Activated CD4-positive, alpha-beta T cell treated with anti-CD3 and anti-CD28 coated beads for 36 hours (primary cell): ENCODE data around the gene ST6GALNAC3. TPM values are rescaled to one million over a fixed set of nuclear protein-coding genes. Genes with fewer than 3 reads are reported as not detected.

Experiments used
- ATAC-seq: fragments of 200-7000 bp; cut with Tn5 transposase; one replicate; pipeline ENCODE4 v1.10.0; 2021; ENCODE audit warnings: mild to moderate bottlenecking, moderate library complexity
- CTCF ChIA-PET: fragments of 350-600 bp; sonication (Branson Sonifier 250); formaldehyde crosslinking; loops from one replicate; lab custom pipeline; 2021; ENCODE audit warnings: antibody characterized with exemption; lab: Charles Lee
- POLR2A ChIA-PET: fragments of 350-600 bp; sonication (Branson Sonifier 250); formaldehyde crosslinking; loops from one replicate; lab custom pipeline; 2021; ENCODE audit warnings: antibody characterized with exemption, inconsistent platforms; lab: Charles Lee
- DNase-seq: peaks from one replicate; pipeline ENCODE4 v3.0.0-alpha.2; 2020
- H3K27ac Mint-ChIP-seq: one replicate; pipeline ENCODE4 v1.8.0; 2021; ENCODE audit warnings: mixed read lengths
- H3K27me3 Mint-ChIP-seq: one replicate; pipeline ENCODE4 v1.8.0; 2021; ENCODE audit warnings: mixed read lengths
- H3K36me3 Mint-ChIP-seq: one replicate; pipeline ENCODE4 v1.8.0; 2021; ENCODE audit warnings: low read depth, mixed read lengths
- H3K4me1 Mint-ChIP-seq: one replicate; pipeline ENCODE4 v1.8.0; 2021; ENCODE audit warnings: mixed read lengths
- H3K4me3 Mint-ChIP-seq: one replicate; pipeline ENCODE4 v1.8.0; 2021; ENCODE audit warnings: mild to moderate bottlenecking, moderate library complexity, mixed read lengths
- H3K9me3 Mint-ChIP-seq: one replicate; pipeline ENCODE4 v1.8.0; 2021; ENCODE audit warnings: low read depth, mixed read lengths
- intact Hi-C, 2 experiments: fragments of 100-400 bp; cut with DNase I in 1 of 2; cut with micrococcal nuclease in 1 of 2; formaldehyde crosslinking; loops; one replicate each; pipeline versions ENCODE4 v1.14.2 to v1.15.1; 2022 to 2024; cut with DNase I, micrococcal nuclease
- total RNA-seq, 2 experiments: library from RNA; stranded (reverse); gene quantifications; one replicate each; pipeline ENCODE4 v1.2.3, GENCODE V29; 2021

The ST6GALNAC3 gene
- total RNA-seq, 2 experiments from 2014 or later, result 0.73 to 1.1 TPM

- no peaks in the 10 kb centered on the region for H3K27me3 Mint-ChIP-seq
- DNase-seq (no peak), ATAC-seq (peak; percentile 81)
- intact Hi-C loops, result loop anchor here (1.0 to 10.0 kb wide), 2 partner anchors 9 to 113 kb away; no protein-coding TSS in a partner anchor
- H3K36me3 Mint-ChIP-seq, result no peaks in the 10 kb centered on the region
- peak overlapping the region; percentile 68 for H3K27ac Mint-ChIP-seq
- peaks cover 50% of the 10 kb centered on the region for H3K4me1 Mint-ChIP-seq
- POLR2A ChIA-PET, result no interaction called here
- H3K9me3 Mint-ChIP-seq, result no peaks in the 10 kb centered on the region
- H3K4me3 Mint-ChIP-seq, result no peak overlapping the region
- CTCF ChIA-PET, result interaction anchor here (1.1 to 1.3 kb wide), 2 partner anchors 10 to 13 kb away, joined by 3 to 4 read pairs; no protein-coding TSS in a partner anchor
Measured at GRCh38 chr1:76267631-76268030, 193.1 kb downstream of the ST6GALNAC3 start.

GRCh38 chr1:76268341-76268740 is 193.8 kb downstream of the ST6GALNAC3 start:
- peaks cover 51% of the 10 kb centered on the region for H3K4me1 Mint-ChIP-seq
- no peaks in the 10 kb centered on the region for H3K27me3 Mint-ChIP-seq
- intact Hi-C loops, result loop anchor here in 1 of 2 experiments (10.0 kb wide), 1 partner anchor 114 kb away; no protein-coding TSS in a partner anchor
- DNase-seq (no peak), ATAC-seq (no peak)
- H3K9me3 Mint-ChIP-seq, result no peaks in the 10 kb centered on the region
- no peak overlapping the region for H3K4me3 Mint-ChIP-seq
- no peaks in the 10 kb centered on the region for H3K36me3 Mint-ChIP-seq
- peak overlapping the region; percentile 69 for H3K27ac Mint-ChIP-seq
- POLR2A ChIA-PET, result no interaction called here
- CTCF ChIA-PET, result interaction anchor here (1.1 to 1.3 kb wide), 2 partner anchors 11 to 14 kb away, joined by 3 to 4 read pairs; no protein-coding TSS in a partner anchor

- H3K4me3 Mint-ChIP-seq, result no peak overlapping the region
- CTCF ChIA-PET, result no interaction called here
Measured at GRCh38 chr1:76269155-76269554, 194.6 kb downstream of the ST6GALNAC3 start.

GRCh38 chr1:76274302-76274701 is 199.8 kb downstream of the ST6GALNAC3 start:
- ATAC-seq (no peak), DNase-seq (no peak)
- ChIA-PET CTCF (no interaction called here), POLR2A (no interaction called here)
- intact Hi-C loops, result no loop called here
- peaks cover 22% of the 10 kb centered on the region for H3K4me1 Mint-ChIP-seq
- no peaks in the 10 kb centered on the region for H3K36me3 Mint-ChIP-seq
- H3K27me3 Mint-ChIP-seq, result no peaks in the 10 kb centered on the region
- no peak overlapping the region for H3K4me3 Mint-ChIP-seq
- no peaks in the 10 kb centered on the region for H3K9me3 Mint-ChIP-seq
- no peak overlapping the region for H3K27ac Mint-ChIP-seq

More at GRCh38 chr1:76269155-76269554, 194.6 kb downstream of the ST6GALNAC3 start:
- H3K27ac Mint-ChIP-seq, result peak overlapping the region; percentile 69
- intact Hi-C loops, result loop anchor here in 1 of 2 experiments (10.0 kb wide), 1 partner anchor 114 kb away; no protein-coding TSS in a partner anchor
- DNase-seq (no peak), ATAC-seq (peak; percentile 70)
- H3K27me3 Mint-ChIP-seq, result no peaks in the 10 kb centered on the region
- POLR2A ChIA-PET, result no interaction called here
- peaks cover 51% of the 10 kb centered on the region for H3K4me1 Mint-ChIP-seq
- H3K36me3 Mint-ChIP-seq, result no peaks in the 10 kb centered on the region
- no peaks in the 10 kb centered on the region for H3K9me3 Mint-ChIP-seq

- Mint-ChIP-seq H3K4me3 (no peak overlapping the region), H3K27me3 (no peaks in the 10 kb centered on the region), H3K36me3 (no peaks in the 10 kb centered on the region), H3K27ac (no peak overlapping the region), H3K9me3 (no peaks in the 10 kb centered on the region), H3K4me1 (peaks cover 18% of the 10 kb centered on the region)
- POLR2A ChIA-PET, result no interaction called here
- CTCF ChIA-PET, result no interaction called here
- ATAC-seq (no peak), DNase-seq (no peak)
- intact Hi-C loops, result no loop called here
Measured at GRCh38 chr1:76274718-76275117, 200.2 kb downstream of the ST6GALNAC3 start.

GRCh38 chr1:76278711-76279100 is 204.2 kb downstream of the ST6GALNAC3 start:
- ATAC-seq (no peak), DNase-seq (no peak)
- H3K27ac Mint-ChIP-seq, result no peak overlapping the region
- no peaks in the 10 kb centered on the region for H3K9me3 Mint-ChIP-seq
- no peaks in the 10 kb centered on the region for H3K27me3 Mint-ChIP-seq
- CTCF ChIA-PET, result no interaction called here
- no peaks in the 10 kb centered on the region for H3K4me1 Mint-ChIP-seq
- intact Hi-C loops, result no loop called here
- H3K4me3 Mint-ChIP-seq, result no peak overlapping the region
- POLR2A ChIA-PET, result no interaction called here
- H3K36me3 Mint-ChIP-seq, result no peaks in the 10 kb centered on the region

- ChIA-PET POLR2A (no interaction called here), CTCF (no interaction called here)
- ATAC-seq, result no peak
- H3K36me3 Mint-ChIP-seq, result no peaks in the 10 kb centered on the region
- intact Hi-C loops, result no loop called here
- H3K27ac Mint-ChIP-seq, result no peak overlapping the region
- H3K4me3 Mint-ChIP-seq, result no peak overlapping the region
- no peaks in the 10 kb centered on the region for H3K4me1 Mint-ChIP-seq
- H3K9me3 Mint-ChIP-seq, result no peaks in the 10 kb centered on the region
- no peaks in the 10 kb centered on the region for H3K27me3 Mint-ChIP-seq
- DNase-seq, result no peak
Measured at GRCh38 chr1:76279101-76279748, 204.7 kb downstream of the ST6GALNAC3 start.

GRCh38 chr1:76281306-76281705 is 206.8 kb downstream of the ST6GALNAC3 start:
- no peak overlapping the region for H3K27ac Mint-ChIP-seq
- no peaks in the 10 kb centered on the region for H3K36me3 Mint-ChIP-seq
- ChIA-PET POLR2A (no interaction called here), CTCF (interaction anchor here (0.9 kb wide), 1 partner anchor 14 kb away, joined by 3 read pairs; no protein-coding TSS in a partner anchor)
- no peaks in the 10 kb centered on the region for H3K9me3 Mint-ChIP-seq
- ATAC-seq, result no peak
- peaks cover 15% of the 10 kb centered on the region for H3K4me1 Mint-ChIP-seq
- DNase-seq, result no peak
- H3K4me3 Mint-ChIP-seq, result no peak overlapping the region
- intact Hi-C loops, result no loop called here
- H3K27me3 Mint-ChIP-seq, result no peaks in the 10 kb centered on the region

- no peak for DNase-seq
- no peak overlapping the region for H3K4me3 Mint-ChIP-seq
- H3K27me3 Mint-ChIP-seq, result no peaks in the 10 kb centered on the region
- H3K36me3 Mint-ChIP-seq, result no peaks in the 10 kb centered on the region
- intact Hi-C loops, result no loop called here
- H3K4me1 Mint-ChIP-seq, result peaks cover 49% of the 10 kb centered on the region
- no peak overlapping the region for H3K27ac Mint-ChIP-seq
- H3K9me3 Mint-ChIP-seq, result no peaks in the 10 kb centered on the region
- ChIA-PET POLR2A (no interaction called here), CTCF (no interaction called here)
- ATAC-seq, result no peak
Measured at GRCh38 chr1:76284842-76285241, 210.3 kb downstream of the ST6GALNAC3 start.

- no peak overlapping the region for H3K4me3 Mint-ChIP-seq
- H3K36me3 Mint-ChIP-seq, result no peaks in the 10 kb centered on the region
- ChIA-PET CTCF (interaction anchor here (0.6 kb wide), 1 partner anchor 82 kb away, joined by 3 read pairs; no protein-coding TSS in a partner anchor), POLR2A (no interaction called here)
- H3K27ac Mint-ChIP-seq, result peak overlapping the region; percentile 6
- H3K9me3 Mint-ChIP-seq, result no peaks in the 10 kb centered on the region
- ATAC-seq (peak; percentile 12), DNase-seq (peak; percentile 46)
- intact Hi-C loops, result no loop called here
- no peaks in the 10 kb centered on the region for H3K27me3 Mint-ChIP-seq
- H3K4me1 Mint-ChIP-seq, result peaks cover 57% of the 10 kb centered on the region
Measured at GRCh38 chr1:76285578-76286135, 211.1 kb downstream of the ST6GALNAC3 start.

GRCh38 chr1:76287917-76288316 is 213.4 kb downstream of the ST6GALNAC3 start:
- Mint-ChIP-seq H3K36me3 (no peaks in the 10 kb centered on the region), H3K27ac (no peak overlapping the region), H3K27me3 (no peaks in the 10 kb centered on the region), H3K4me3 (no peak overlapping the region), H3K4me1 (peaks cover 72% of the 10 kb centered on the region), H3K9me3 (no peaks in the 10 kb centered on the region)
- intact Hi-C loops, result loop anchor here in 1 of 2 experiments (2.0 kb wide), 1 partner anchor 17 kb away; no protein-coding TSS in a partner anchor
- POLR2A ChIA-PET, result no interaction called here
- ATAC-seq, result peak; percentile 43
- no peak for DNase-seq
- CTCF ChIA-PET, result no interaction called here
